Measurements from ENCODE around the gene BAZ2B.

- TF ChIP-seq EZH2phosphoT487 (IDR thresholded peaks at IDR 0.05; ENCODE audit: borderline replicate concordance), result no peak
- no peak for TF ChIP-seq CTCF (conservative IDR thresholded peaks at IDR 0.05; ENCODE audit: low read length)
These were observed 298.8 kb downstream of the BAZ2B start for GRCh38 chr2:159317392-159318088.

All from Loucy (cell line).